HepG2 (cell line): ENCODE results near the gene TSSK3.

Source experiments
- AFF4 ChIP-seq: sonication (generic); formaldehyde crosslinking; IDR thresholded peaks from 2 replicates; pipeline ENCODE4 v1.4.0; 2020; ENCODE audit warnings: missing genetic modification reagents
- MTF2 ChIP-seq: sonication (generic); formaldehyde crosslinking; IDR thresholded peaks from 2 replicates; pipeline ENCODE4 v1.5.0; 2020; ENCODE audit warnings: missing genetic modification reagents, borderline replicate concordance
- ZBTB7A ChIP-seq: sonication (generic); formaldehyde crosslinking; IDR thresholded peaks from 2 replicates; pipeline ENCODE4 v1.8.0; 2022; ENCODE audit warnings: mild to moderate bottlenecking, missing genetic modification reagents

DNA sequence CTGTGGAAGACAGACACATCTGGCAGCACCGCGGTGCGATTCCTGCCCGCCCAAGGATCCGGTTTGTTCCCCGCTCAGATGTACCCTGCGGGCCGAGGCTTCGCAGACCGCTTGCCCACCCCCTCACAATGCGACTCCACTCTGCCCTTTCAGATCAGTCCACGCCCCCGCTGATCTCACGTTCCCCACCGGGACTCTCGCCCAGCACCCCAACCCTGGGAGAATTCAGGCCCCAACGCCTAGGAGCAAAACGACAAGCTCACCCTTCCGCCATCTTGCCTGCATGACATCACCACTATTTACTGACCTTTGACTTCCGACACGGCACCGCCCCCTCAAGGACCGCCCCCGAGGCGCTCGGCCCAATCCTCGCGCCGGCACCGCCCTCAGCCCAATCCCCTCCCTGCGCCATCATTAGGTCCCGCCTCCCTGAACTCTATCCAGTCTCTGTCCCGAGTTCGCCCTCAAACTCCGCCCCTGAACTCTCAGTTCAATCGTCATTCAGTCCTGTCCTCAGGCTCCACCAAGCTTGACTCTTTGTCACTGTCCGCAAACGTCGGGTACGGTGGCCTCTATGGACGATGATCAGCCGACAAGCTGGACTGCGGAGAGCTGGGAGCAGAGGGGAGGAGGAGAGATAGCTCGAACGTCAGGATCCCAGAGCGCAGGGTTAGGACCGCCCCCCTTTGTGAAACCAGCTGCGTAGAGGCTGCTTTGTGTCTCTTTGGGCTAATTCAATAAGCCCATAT lies 32.0 kb downstream of the TSSK3 start, which contains the start of gene BSDC1:
- no peak; the same call in 1 of the 2 replicates for TF ChIP-seq MTF2 (CRISPR knock-in tag)
- TF ChIP-seq ZBTB7A, result no peak
- TF ChIP-seq AFF4, result no peak
